Tibial artery (tissue), 4 donors: ENCODE measurements around the gene SPATA24.
A peak's percentile ranks its signal among the peaks of the same experiment; 100 is the strongest.

Experiments used
- DNase-seq, 2 donors: peaks; one replicate each; pipeline ENCODE4 v3.0.0-alpha.2; 2019
- H3K27ac ChIP-seq, 2 donors: fragments of 200-600 bp; sonication (generic) in 1 of 2; 1 replicate in 1 of 2; 2 replicates in 1 of 2; pipeline ENCODE4 v1.5.1; 2018 to 2019; ENCODE audit warnings: mild to moderate bottlenecking in 1 of 2
- H3K27me3 ChIP-seq, 2 donors: fragments of 200-600 bp; sonication (generic) in 1 of 2; one replicate each; pipeline versions ENCODE4 v1.5.1 to v1.6.0; 2016 to 2019
- H3K36me3 ChIP-seq, 3 donors: fragments of 200-600 bp; sonication (generic) in 2 of 3; one replicate each; pipeline ENCODE4 v1.5.1; 2016 to 2019; ENCODE audit warnings: mild to moderate bottlenecking in 2 of 3
- H3K4me1 ChIP-seq, 4 donors: fragments of 200-600 bp; sonication (generic) in 2 of 4; 1 replicate in 3 of 4; 2 replicates in 1 of 4; pipeline ENCODE4 v1.5.1; 2016 to 2019
- H3K4me3 ChIP-seq, 2 donors: fragments of 200-600 bp; sonication (generic) in 1 of 2; 1 replicate in 1 of 2; 2 replicates in 1 of 2; pipeline ENCODE4 v1.5.1; 2018 to 2019; ENCODE audit warnings: mild to moderate bottlenecking in 2 of 2
- H3K9me3 ChIP-seq, 3 donors: fragments of 200-600 bp; sonication (generic) in 1 of 3; one replicate each; pipeline ENCODE4 v1.5.1; 2016 to 2019
- CTCF ChIP-seq, 2 experiments: fragments of 200-600 bp in 1 of 2; fragments of 450-650 bp in 1 of 2; IDR thresholded peaks; one replicate each; pipeline ENCODE4 v1.5.1; 2017 to 2019; ENCODE audit warnings: antibody characterized with exemption in 2 of 2, mild to moderate bottlenecking in 1 of 2, moderate library complexity in 1 of 2
- intact Hi-C: fragments of 100-400 bp; cut with DNase I; formaldehyde crosslinking; loops from one replicate; pipeline ENCODE4 v1.15.0; 2023; ENCODE audit warnings: low total_unique reads

Gene SPATA24

DNA sequence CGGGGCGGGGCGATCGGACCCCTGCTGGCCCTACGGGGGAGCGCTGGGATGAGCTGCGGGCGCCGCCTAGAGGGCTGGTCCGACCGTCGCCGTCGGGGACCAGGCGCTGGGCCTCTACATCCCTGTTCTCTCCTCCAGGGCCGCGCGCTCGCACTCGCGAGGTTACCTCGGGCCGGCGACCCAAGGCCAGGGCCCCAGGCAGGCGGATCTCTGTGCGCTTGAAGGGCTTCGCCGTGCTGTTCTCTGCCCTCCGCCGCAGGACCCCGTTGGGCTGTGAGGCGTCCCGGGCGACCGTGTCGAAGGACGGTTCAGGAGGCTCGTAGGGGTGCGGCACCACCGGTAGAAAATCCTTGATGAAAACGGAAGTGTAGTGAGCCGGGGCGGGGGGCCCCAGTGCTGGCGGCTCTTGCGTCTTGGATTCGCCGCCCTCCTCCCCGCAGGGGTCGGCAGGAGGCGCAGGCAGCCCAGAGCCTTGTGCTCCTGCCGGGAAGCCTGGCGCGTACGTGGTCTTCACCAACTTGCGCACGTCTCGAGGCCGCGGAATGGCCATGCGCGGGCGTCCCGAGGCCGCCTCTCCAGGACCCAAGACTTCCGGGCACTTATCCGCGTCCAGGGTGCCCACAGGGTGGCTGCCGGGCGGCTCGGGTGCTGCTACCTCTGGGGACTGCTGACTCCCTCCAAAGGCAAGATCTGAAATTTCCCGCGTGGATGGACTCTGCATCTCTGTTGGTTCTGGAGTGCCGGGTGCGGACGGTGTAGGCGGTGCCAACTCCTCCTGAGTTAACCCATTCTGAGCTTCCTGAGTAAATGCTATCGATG lies 11.0 kb downstream of the SPATA24 start:
- no peaks in the 10 kb centered on the region for H3K36me3 ChIP-seq
- H3K4me1 ChIP-seq: peaks cover 0 to 42% (median 21%) of the 10 kb centered on the region in 4 donors
- H3K27me3 ChIP-seq: peaks cover 0 to 33% of the 10 kb centered on the region in 2 donors
- H3K4me3 ChIP-seq: peak overlapping the region; percentile 46 to 49
- no peak for DNase-seq
- H3K9me3 ChIP-seq: no peaks in the 10 kb centered on the region
- intact Hi-C loops: no loop called here
- peak; percentile 29 to 32 for TF ChIP-seq CTCF (IDR thresholded peaks at IDR 0.05)
- no peak overlapping the region for H3K27ac ChIP-seq

GRCh38 chr5:139392324-139392677 lies 11.6 kb downstream of the SPATA24 start:
- DNase-seq: no peak
- intact Hi-C loops: no loop called here
- Histone ChIP-seq H3K4me3 (peak overlapping the region; percentile 46 to 49), H3K27me3 (peaks cover 0 to 33% of the 10 kb centered on the region in 2 donors), H3K9me3 (no peaks in the 10 kb centered on the region), H3K4me1 (peaks cover 0 to 42% (median 20%) of the 10 kb centered on the region in 4 donors), H3K27ac (no peak overlapping the region), H3K36me3 (no peaks in the 10 kb centered on the region)
- no peak for TF ChIP-seq CTCF (IDR thresholded peaks at IDR 0.05)

- intact Hi-C loops: no loop called here
- Histone ChIP-seq H3K4me3 (peak overlapping the region in 1 of 2 donors; percentile 49), H3K27ac (no peak overlapping the region), H3K4me1 (peaks cover 0 to 42% (median 20%) of the 10 kb centered on the region in 4 donors), H3K36me3 (no peaks in the 10 kb centered on the region), H3K27me3 (peaks cover 0 to 33% of the 10 kb centered on the region in 2 donors), H3K9me3 (no peaks in the 10 kb centered on the region)
- DNase-seq: no peak
- TF ChIP-seq CTCF (IDR thresholded peaks at IDR 0.05): no peak
Observed at GRCh38 chr5:139391570-139392323, 12.1 kb downstream of the SPATA24 start.

GRCh38 chr5:139390639-139391569 lies 13.0 kb downstream of the SPATA24 start:
- Histone ChIP-seq H3K36me3 (no peaks in the 10 kb centered on the region), H3K27ac (no peak overlapping the region), H3K27me3 (peaks cover 0 to 33% of the 10 kb centered on the region in 2 donors), H3K9me3 (no peaks in the 10 kb centered on the region), H3K4me1 (peaks cover 0 to 42% (median 21%) of the 10 kb centered on the region in 4 donors), H3K4me3 (no peak overlapping the region)
- no peak for TF ChIP-seq CTCF (IDR thresholded peaks at IDR 0.05)
- peak in 1 of 2 donors; percentile 51 for DNase-seq
- intact Hi-C loops: no loop called here
